Measurements from ENCODE around the gene RAD51C.
"Not testable (repeated sequence)": the region's sequence is repeated elsewhere in the genome, so short reads cannot be mapped to it uniquely, and the experiment has no call there.

The RAD51C gene

DNA sequence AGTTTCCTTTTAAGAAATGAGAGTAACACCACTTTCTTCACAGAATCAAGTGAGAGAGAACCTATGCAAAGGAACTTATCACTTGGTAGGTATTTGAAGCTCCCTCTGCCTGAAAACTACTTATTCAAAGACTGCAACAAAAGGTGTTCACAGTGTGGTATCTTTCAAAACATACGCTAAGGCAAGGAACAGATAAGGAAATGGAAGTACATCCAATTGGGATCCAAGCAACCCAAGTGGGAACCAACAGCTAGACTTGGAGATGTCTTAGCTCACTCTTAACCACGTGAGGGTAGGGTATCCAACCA lies 62.8 kb downstream of the RAD51C start:
- Histone ChIP-seq H3K4me1 (ENCODE audit: insufficient read depth, low read length) (no peaks in the 10 kb centered on the region; the same call in 1 of the 2 replicates), H3K27ac (ENCODE audit: low read length) (no peak overlapping the region), H3K9ac (ENCODE audit: low read depth, low read length) (no peak overlapping the region), H3K9me3 (ENCODE audit: insufficient read depth, low read depth, low read length) (no peaks in the 10 kb centered on the region), H3K4me3 (ENCODE audit: low read length) (peak overlapping the region; percentile 75), H3K27me3 (ENCODE audit: insufficient read depth, low read length) (peaks cover 33% of the 10 kb centered on the region), H3K36me3 (ENCODE audit: insufficient read depth, low read depth, low read length) (no peaks in the 10 kb centered on the region)

DNA sequence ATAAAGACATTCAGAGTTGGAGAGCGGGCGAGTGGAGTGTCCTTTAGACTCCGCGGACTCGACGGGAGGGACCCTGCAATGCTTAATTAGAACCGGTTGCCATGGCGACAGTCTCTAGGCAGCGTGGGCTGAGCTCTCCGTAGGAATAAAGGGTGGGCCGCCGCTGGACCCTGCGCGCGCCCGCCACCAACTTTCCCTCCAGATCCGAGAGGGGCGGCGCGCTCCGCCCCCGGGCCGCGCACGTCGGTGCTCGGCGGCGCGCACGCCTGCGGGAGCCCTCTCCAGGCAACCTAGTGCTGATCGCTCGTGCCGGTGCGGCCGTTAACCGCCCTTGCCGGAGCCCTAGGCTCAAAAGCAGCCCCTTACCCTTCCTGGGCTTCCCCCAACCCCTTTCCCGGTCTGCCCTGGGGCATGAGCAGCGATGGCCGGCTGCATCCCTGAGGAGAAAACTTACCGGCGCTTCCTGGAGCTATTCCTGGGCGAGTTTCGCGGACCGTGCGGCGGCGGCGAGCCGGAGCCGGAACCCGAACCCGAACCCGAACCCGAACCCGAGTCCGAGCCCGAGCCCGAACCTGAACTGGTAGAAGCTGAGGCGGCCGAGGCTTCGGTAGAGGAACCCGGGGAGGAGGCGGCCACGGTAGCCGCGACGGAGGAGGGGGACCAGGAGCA lies 63.3 kb downstream of the RAD51C start, which contains the start of gene PPM1E:
TSS of gene PPM1E (plus strand) at position 278 of the 669 bp plus-strand sequence.
- peaks cover 33% of the 10 kb centered on the region for H3K27me3 ChIP-seq (ENCODE audit: insufficient read depth, low read length)
- H3K9me3 ChIP-seq (ENCODE audit: insufficient read depth, low read depth, low read length): no peaks in the 10 kb centered on the region
- no peaks in the 10 kb centered on the region; the same call in 1 of the 2 replicates for H3K4me1 ChIP-seq (ENCODE audit: insufficient read depth, low read length)
- H3K27ac ChIP-seq (ENCODE audit: low read length): no peak within 1 kb of the TSS
- no peaks in the 10 kb centered on the region for H3K36me3 ChIP-seq (ENCODE audit: insufficient read depth, low read depth, low read length)
- peak within 1 kb of the TSS; percentile 65; the same call in 1 of the 2 replicates for H3K9ac ChIP-seq (ENCODE audit: low read depth, low read length)
- peak within 1 kb of the TSS; percentile 75 for H3K4me3 ChIP-seq (ENCODE audit: low read length)

DNA sequence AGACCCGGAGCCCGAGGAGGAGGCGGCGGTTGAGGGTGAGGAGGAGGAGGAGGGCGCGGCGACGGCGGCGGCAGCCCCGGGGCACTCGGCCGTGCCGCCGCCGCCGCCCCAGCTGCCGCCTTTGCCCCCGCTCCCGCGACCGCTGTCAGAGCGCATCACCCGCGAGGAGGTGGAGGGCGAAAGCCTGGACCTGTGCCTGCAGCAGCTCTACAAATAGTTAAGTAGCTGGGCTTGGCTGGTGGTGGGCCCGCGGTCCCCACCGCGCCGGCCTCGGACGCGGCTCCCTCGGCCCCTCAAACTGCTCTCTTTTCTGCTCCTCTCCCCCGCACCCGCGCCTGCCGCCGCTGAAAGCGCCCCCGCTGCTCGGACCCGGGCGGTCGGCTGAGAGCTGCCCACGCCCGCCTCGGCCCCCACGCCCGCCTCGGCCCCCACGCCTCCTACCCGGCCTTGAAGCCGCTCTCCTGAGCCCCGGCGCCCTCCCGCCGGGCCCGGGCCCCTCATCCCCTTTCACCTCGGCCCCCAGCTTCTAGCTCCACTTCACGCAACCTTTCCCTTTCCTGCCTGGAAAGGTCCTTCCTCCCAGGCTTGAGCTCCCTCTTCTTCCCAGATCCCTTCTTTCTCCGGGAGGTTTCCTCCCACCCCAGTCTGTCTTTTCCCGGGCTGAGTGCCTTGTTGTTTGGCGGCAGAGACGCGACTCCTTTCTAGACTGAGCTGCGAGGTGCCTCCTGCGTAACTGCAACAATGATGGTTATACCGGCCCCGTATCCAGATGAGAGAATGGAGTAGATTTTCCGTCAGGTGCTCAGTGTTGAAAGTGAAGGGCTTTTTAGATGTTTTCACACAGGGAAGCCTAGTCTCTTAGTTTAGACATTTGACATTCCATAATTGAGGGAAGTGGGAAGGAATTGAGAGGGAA lies 64.1 kb downstream of the RAD51C start:
- no peaks in the 10 kb centered on the region; the same call in 1 of the 2 replicates for H3K4me1 ChIP-seq (ENCODE audit: insufficient read depth, low read length)
- no peak overlapping the region for H3K27ac ChIP-seq (ENCODE audit: low read length)
- H3K4me3 ChIP-seq (ENCODE audit: low read length): peak overlapping the region; percentile 75
- no peaks in the 10 kb centered on the region for H3K36me3 ChIP-seq (ENCODE audit: insufficient read depth, low read depth, low read length)
- peak overlapping the region; percentile 65; the same call in 1 of the 2 replicates for H3K9ac ChIP-seq (ENCODE audit: low read depth, low read length)
- no peaks in the 10 kb centered on the region for H3K9me3 ChIP-seq (ENCODE audit: insufficient read depth, low read depth, low read length)
- H3K27me3 ChIP-seq (ENCODE audit: insufficient read depth, low read length): peaks cover 33% of the 10 kb centered on the region

DNA sequence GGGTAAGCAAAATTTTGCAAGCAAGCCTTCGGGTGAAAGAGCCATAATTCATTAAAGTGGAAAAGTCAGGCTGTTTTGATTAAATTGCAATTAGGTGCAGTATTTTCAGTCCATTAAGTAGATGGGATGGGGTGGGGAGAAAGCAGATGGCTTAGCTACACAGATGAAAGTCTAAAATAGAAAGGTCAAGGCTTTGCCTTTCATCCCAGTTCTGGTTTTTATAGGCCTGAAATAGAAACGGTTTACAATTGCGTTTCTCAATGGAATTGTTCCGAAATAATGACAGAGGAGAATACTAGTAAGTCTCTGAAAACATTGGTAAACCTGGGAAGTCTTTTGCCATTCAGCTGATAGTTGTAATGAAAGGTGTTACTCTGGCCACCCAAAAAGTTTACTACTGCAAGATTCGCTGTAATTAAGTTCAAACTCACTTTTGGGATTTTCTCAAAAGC lies 64.8 kb downstream of the RAD51C start:
- Histone ChIP-seq H3K9me3 (ENCODE audit: insufficient read depth, low read depth, low read length) (no peaks in the 10 kb centered on the region), H3K27me3 (ENCODE audit: insufficient read depth, low read length) (peaks cover 33% of the 10 kb centered on the region), H3K4me3 (ENCODE audit: low read length) (peak overlapping the region; percentile 75), H3K9ac (ENCODE audit: low read depth, low read length) (peak overlapping the region; percentile 40; the same call in 1 of the 2 replicates), H3K36me3 (ENCODE audit: insufficient read depth, low read depth, low read length) (no peaks in the 10 kb centered on the region), H3K4me1 (ENCODE audit: insufficient read depth, low read length) (no peaks in the 10 kb centered on the region; the same call in 1 of the 2 replicates), H3K27ac (ENCODE audit: low read length) (no peak overlapping the region)

DNA sequence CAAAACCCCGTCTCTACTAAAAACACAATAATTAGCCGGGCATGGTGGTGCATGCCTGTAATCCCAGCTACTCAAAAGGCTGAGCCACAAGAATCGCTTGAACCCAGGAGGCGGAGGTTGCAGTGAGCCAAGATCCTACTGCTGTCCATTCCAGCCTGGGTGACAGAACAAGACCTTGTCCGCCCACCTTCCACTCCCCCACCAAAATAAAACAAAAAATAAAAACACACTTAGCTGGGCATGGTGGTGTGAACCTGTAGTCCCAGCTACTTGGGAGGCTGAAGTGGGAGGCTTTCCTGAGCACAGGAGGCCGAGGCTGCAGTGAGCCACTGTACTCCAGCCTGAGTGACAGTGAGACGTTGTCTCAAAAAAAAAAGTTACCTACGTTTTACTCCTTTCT lies 66.5 kb downstream of the RAD51C start:
- Histone ChIP-seq H3K36me3 (ENCODE audit: insufficient read depth, low read depth, low read length) (no peaks in the 10 kb centered on the region), H3K9ac (ENCODE audit: low read depth, low read length) (no peak overlapping the region), H3K4me1 (ENCODE audit: insufficient read depth, low read length) (no peaks in the 10 kb centered on the region; the same call in 1 of the 2 replicates), H3K27ac (ENCODE audit: low read length) (no peak overlapping the region), H3K9me3 (ENCODE audit: insufficient read depth, low read depth, low read length) (no peaks in the 10 kb centered on the region), H3K27me3 (ENCODE audit: insufficient read depth, low read length) (peaks cover 25% of the 10 kb centered on the region), H3K4me3 (ENCODE audit: low read length) (no peak overlapping the region)

DNA sequence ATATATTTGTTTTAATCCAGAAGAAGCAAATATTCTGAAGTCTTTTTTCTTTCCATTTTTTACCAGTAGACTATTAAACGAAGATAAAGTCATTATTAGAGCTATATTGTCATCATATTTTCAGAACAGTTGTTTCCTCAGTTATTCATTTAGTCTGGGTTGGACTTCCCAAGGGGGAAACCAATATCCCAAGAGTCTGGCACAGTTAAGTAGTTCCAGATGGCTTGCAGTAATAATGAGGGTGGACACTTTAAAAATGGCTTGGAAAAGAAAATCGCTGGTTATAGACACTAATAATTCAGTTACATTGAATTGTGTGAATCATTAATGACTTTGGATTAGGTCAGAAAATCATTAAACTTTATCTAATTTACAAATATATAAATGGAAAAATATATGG lies 67.1 kb downstream of the RAD51C start:
- no peaks in the 10 kb centered on the region; the same call in 1 of the 2 replicates for H3K4me1 ChIP-seq (ENCODE audit: insufficient read depth, low read length)
- no peak overlapping the region for H3K27ac ChIP-seq (ENCODE audit: low read length)
- no peak overlapping the region for H3K9ac ChIP-seq (ENCODE audit: low read depth, low read length)
- H3K27me3 ChIP-seq (ENCODE audit: insufficient read depth, low read length): peaks cover 25% of the 10 kb centered on the region
- H3K4me3 ChIP-seq (ENCODE audit: low read length): no peak overlapping the region
- H3K9me3 ChIP-seq (ENCODE audit: insufficient read depth, low read depth, low read length): no peaks in the 10 kb centered on the region
- no peaks in the 10 kb centered on the region for H3K36me3 ChIP-seq (ENCODE audit: insufficient read depth, low read depth, low read length)

DNA sequence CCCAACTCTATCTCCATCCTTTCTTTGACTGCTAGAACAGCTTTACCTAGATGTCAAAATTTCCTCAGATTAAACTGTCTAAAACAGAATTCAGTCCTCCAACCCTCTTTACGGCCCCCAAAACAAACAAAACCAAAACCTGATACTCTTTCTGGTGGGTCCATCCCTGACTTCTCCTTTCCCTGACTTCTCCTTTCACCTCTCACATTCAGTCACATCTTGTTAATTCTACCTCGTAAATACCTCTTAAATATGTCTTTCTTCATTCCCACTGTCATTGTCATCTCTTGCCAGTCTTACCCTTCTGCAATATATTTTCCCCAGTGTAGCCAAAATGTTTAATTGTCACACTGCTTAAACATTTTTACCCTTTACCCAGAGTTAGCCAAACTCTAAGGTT lies 67.8 kb downstream of the RAD51C start:
- Histone ChIP-seq H3K4me1 (ENCODE audit: insufficient read depth, low read length) (no peaks in the 10 kb centered on the region; the same call in 1 of the 2 replicates), H3K4me3 (ENCODE audit: low read length) (no peak overlapping the region), H3K9me3 (ENCODE audit: insufficient read depth, low read depth, low read length) (no peaks in the 10 kb centered on the region), H3K9ac (ENCODE audit: low read depth, low read length) (no peak overlapping the region), H3K27me3 (ENCODE audit: insufficient read depth, low read length) (peaks cover 19% of the 10 kb centered on the region), H3K27ac (ENCODE audit: low read length) (no peak overlapping the region), H3K36me3 (ENCODE audit: insufficient read depth, low read depth, low read length) (no peaks in the 10 kb centered on the region)

DNA sequence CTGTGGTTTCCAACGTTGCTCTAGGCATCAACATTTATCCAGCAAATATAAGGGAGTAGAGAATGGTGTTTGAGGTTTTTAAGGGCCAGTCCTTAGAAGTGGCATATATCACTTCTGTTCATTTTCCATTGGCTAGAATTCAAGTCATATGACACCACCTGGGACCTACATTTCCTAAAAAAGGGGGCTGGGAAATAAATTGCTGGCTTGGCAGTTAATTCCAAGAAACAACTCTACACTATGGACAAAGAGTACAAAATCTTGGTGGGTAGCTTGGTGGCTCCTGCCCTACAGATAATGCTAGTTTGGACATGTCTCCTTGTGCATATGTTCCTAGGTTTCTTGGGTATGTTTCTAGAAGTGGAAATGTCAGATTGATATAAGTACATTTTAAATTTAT lies 70.9 kb downstream of the RAD51C start:
- Histone ChIP-seq H3K27ac (ENCODE audit: low read length) (no peak overlapping the region), H3K9ac (ENCODE audit: low read depth, low read length) (no peak overlapping the region), H3K4me3 (ENCODE audit: low read length) (no peak overlapping the region), H3K9me3 (ENCODE audit: insufficient read depth, low read depth, low read length) (no peaks in the 10 kb centered on the region), H3K36me3 (ENCODE audit: insufficient read depth, low read depth, low read length) (no peaks in the 10 kb centered on the region), H3K27me3 (ENCODE audit: insufficient read depth, low read length) (no peaks in the 10 kb centered on the region; the same call in 1 of the 2 replicates), H3K4me1 (ENCODE audit: insufficient read depth, low read length) (no peaks in the 10 kb centered on the region)

DNA sequence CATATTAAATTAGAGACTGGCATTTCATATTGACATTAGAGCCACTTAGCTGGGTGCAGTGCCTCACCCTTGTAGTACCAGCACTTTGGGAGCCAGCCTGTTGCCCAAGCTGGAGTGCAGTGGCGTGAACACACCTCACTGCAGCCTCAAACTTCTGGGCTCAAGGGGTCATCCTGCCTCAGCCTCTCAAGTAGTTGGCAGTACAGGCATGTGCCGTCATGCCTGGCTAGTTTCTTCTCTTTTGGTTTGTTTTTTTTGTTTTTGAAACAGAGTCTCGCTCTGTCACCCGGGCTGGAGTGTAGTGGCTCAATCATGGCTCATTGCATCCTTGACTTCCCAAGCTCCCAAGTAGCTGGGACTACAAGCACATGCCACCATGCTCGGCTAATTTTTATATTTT lies 72.0 kb downstream of the RAD51C start:
- no peaks in the 10 kb centered on the region for H3K36me3 ChIP-seq (ENCODE audit: insufficient read depth, low read depth, low read length)
- no peaks in the 10 kb centered on the region for H3K9me3 ChIP-seq (ENCODE audit: insufficient read depth, low read depth, low read length)
- no peak overlapping the region for H3K9ac ChIP-seq (ENCODE audit: low read depth, low read length)
- H3K4me3 ChIP-seq (ENCODE audit: low read length): no peak overlapping the region
- no peaks in the 10 kb centered on the region for H3K4me1 ChIP-seq (ENCODE audit: insufficient read depth, low read length)
- H3K27ac ChIP-seq (ENCODE audit: low read length): no peak overlapping the region
- no peaks in the 10 kb centered on the region; the same call in 1 of the 2 replicates for H3K27me3 ChIP-seq (ENCODE audit: insufficient read depth, low read length)

DNA sequence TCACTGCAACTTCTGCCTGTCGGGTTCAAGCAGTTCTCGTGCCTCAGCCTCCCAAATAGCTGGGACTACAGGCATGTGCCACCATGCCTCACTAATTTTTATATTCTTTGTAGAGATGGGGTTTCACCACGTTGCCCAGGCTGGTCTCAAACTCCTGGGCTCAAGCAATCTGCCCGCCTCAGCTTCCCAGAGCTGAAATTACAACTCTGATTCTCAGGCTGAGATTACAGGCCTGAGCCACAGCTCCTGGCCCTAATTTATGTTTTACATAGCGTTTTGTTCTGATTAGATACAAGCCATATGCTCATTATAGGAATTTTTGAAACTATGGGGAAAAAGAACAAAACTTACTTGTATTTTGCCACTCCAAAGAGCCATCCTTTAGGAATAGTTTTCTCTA lies 86.1 kb downstream of the RAD51C start:
- not testable (repeated sequence) for H3K9ac ChIP-seq (ENCODE audit: low read depth, low read length); H3K4me3 ChIP-seq (ENCODE audit: low read length); H3K27ac ChIP-seq (ENCODE audit: low read length); H3K27me3 ChIP-seq (ENCODE audit: insufficient read depth, low read length); H3K9me3 ChIP-seq (ENCODE audit: insufficient read depth, low read depth, low read length); H3K4me1 ChIP-seq (ENCODE audit: insufficient read depth, low read length); H3K36me3 ChIP-seq (ENCODE audit: insufficient read depth, low read depth, low read length)

DNA sequence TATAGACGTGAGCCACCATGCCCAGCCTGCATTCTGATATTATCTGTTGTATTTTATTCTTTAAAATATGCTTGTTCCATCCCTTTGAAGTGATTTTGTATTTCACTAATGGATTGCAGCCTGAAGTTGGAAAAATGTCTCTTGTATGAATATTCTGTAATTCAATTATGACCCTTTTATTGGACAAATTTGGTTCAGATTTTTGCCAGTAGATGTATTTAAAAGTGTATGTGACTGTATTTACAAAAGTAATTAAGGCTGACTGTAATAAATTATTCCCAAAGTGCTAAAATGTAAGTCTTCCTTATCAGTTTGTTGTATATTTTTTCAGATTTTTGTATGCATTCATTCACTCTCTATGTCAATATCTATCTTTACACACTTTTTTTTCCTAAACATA lies 87.0 kb downstream of the RAD51C start:
- no peaks in the 10 kb centered on the region for H3K36me3 ChIP-seq (ENCODE audit: insufficient read depth, low read depth, low read length)
- H3K9me3 ChIP-seq (ENCODE audit: insufficient read depth, low read depth, low read length): no peaks in the 10 kb centered on the region
- H3K4me1 ChIP-seq (ENCODE audit: insufficient read depth, low read length): no peaks in the 10 kb centered on the region
- no peak overlapping the region for H3K9ac ChIP-seq (ENCODE audit: low read depth, low read length)
- no peak overlapping the region for H3K27ac ChIP-seq (ENCODE audit: low read length)
- H3K27me3 ChIP-seq (ENCODE audit: insufficient read depth, low read length): no peaks in the 10 kb centered on the region
- no peak overlapping the region for H3K4me3 ChIP-seq (ENCODE audit: low read length)

DNA sequence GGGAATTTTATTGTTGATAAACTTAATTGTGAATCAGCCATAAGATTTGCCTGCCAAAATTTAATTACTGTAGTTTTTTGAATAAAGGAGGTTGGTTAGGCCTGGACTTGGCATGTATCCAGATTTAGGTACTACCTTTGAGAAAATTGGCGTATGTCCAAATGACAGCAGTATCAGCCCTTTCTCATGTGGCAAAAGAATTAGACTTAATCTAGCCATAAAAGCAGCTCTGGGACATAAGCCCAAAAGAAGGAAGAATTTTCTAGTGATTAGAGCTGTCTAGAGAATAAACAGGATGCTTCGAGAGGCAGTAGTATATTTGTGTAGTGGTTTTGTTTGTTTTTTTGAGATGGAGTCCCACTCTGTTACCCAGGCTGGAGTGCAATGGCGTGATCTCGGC lies 91.0 kb downstream of the RAD51C start:
- Histone ChIP-seq H3K4me1 (ENCODE audit: insufficient read depth, low read length) (no peaks in the 10 kb centered on the region), H3K9ac (ENCODE audit: low read depth, low read length) (no peak overlapping the region), H3K36me3 (ENCODE audit: insufficient read depth, low read depth, low read length) (no peaks in the 10 kb centered on the region), H3K27me3 (ENCODE audit: insufficient read depth, low read length) (no peaks in the 10 kb centered on the region), H3K4me3 (ENCODE audit: low read length) (no peak overlapping the region), H3K27ac (ENCODE audit: low read length) (no peak overlapping the region), H3K9me3 (ENCODE audit: insufficient read depth, low read depth, low read length) (no peaks in the 10 kb centered on the region)

All from iPS-20b (cell line).